ENCODE measurements around the gene RANBP17. TPM values are rescaled to one million over a fixed set of nuclear protein-coding genes. Genes with fewer than 3 reads are reported as not detected.

The RANBP17 gene
- total and polyA plus RNA-seq, 2 experiments from 2014 or later, result 3.7 to 3.8 TPM

DNA sequence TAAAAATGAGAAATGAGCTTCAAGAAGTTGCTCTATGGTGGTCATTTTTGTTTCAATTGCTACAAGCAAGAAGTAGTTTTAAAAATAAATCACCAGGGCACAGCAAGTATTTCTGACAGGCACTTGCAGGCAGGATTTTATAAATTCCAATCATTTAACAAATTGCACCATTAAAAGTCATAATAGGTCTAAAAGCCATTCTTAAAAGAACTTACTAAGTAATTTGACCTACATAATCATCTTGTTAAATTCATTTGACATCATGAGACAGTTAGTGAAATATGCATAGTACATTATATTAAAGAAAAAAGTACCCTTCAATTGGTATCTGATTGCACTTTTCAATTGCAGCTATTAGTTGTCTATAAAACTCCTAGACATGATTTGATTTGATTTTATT, 478.2 kb downstream of the RANBP17 start:
- Histone ChIP-seq H3K9ac (no peak overlapping the region), H3K36me3 (ENCODE audit: low read depth) (no peaks in the 10 kb centered on the region), H3K9me2 (ENCODE audit: insufficient read depth) (no peaks in the 10 kb centered on the region), H3K4me3 (no peak overlapping the region), H3K27ac (no peak overlapping the region), H3K27me3 (replicated peaks; ENCODE audit: insufficient read depth) (peaks cover 9% of the 10 kb centered on the region; the same call in 1 of the 2 replicates), H3K9me3 (ENCODE audit: low read depth) (no peaks in the 10 kb centered on the region), H3K79me2 (ENCODE audit: insufficient read depth) (no peaks in the 10 kb centered on the region), H2AFZ (no peak overlapping the region), H3K4me2 (ENCODE audit: unreplicated experiment) (no peak overlapping the region), H3K4me1 (ENCODE audit: insufficient read depth) (peaks cover 3% of the 10 kb centered on the region; the same call in 1 of the 2 replicates), H3F3A (ENCODE audit: insufficient read depth) (no peaks in the 10 kb centered on the region), H4K20me1 (ENCODE audit: insufficient read depth) (no peaks in the 10 kb centered on the region)
- in situ Hi-C loops (cut with MboI), result loop anchor here (10.0 kb wide), 1 partner anchor 595 kb away; no protein-coding TSS in a partner anchor
- no peak for DNase-seq
- TF ChIP-seq EZH2 (IDR thresholded peaks at IDR 0.05; ENCODE audit: insufficient read depth, poor library complexity, severe bottlenecking) (no peak), EZH2phosphoT487 (IDR thresholded peaks at IDR 0.05; ENCODE audit: insufficient read depth, low read depth) (no peak)

GRCh38 chr5:171340491-171340890, 478.7 kb downstream of the RANBP17 start:
- Histone ChIP-seq H3F3A (ENCODE audit: insufficient read depth) (no peaks in the 10 kb centered on the region), H3K27ac (no peak overlapping the region), H3K27me3 (replicated peaks; ENCODE audit: insufficient read depth) (peaks cover 5% of the 10 kb centered on the region; the same call in 1 of the 2 replicates), H3K4me3 (no peak overlapping the region), H2AFZ (no peak overlapping the region), H3K79me2 (ENCODE audit: insufficient read depth) (no peaks in the 10 kb centered on the region), H3K9me2 (ENCODE audit: insufficient read depth) (no peaks in the 10 kb centered on the region), H3K36me3 (ENCODE audit: low read depth) (no peaks in the 10 kb centered on the region), H3K9me3 (ENCODE audit: low read depth) (no peaks in the 10 kb centered on the region), H4K20me1 (ENCODE audit: insufficient read depth) (no peaks in the 10 kb centered on the region), H3K4me2 (ENCODE audit: unreplicated experiment) (no peak overlapping the region), H3K9ac (no peak overlapping the region), H3K4me1 (ENCODE audit: insufficient read depth) (peaks cover 3% of the 10 kb centered on the region; the same call in 1 of the 2 replicates)
- no peak for DNase-seq
- TF ChIP-seq EZH2 (IDR thresholded peaks at IDR 0.05; ENCODE audit: insufficient read depth, poor library complexity, severe bottlenecking) (no peak), EZH2phosphoT487 (IDR thresholded peaks at IDR 0.05; ENCODE audit: insufficient read depth, low read depth) (no peak)
- WGBS, 2 experiments (ENCODE audit: low coverage in 1 of 2, low lambda C conversion rate in 2 of 2, missing lambda C conversion rate in 2 of 2), result 67 to 69% methylated on average over 6 of the region's 6 CpGs
- in situ Hi-C loops (cut with MboI), result loop anchor here (10.0 kb wide), 1 partner anchor 596 kb away; no protein-coding TSS in a partner anchor

DNA sequence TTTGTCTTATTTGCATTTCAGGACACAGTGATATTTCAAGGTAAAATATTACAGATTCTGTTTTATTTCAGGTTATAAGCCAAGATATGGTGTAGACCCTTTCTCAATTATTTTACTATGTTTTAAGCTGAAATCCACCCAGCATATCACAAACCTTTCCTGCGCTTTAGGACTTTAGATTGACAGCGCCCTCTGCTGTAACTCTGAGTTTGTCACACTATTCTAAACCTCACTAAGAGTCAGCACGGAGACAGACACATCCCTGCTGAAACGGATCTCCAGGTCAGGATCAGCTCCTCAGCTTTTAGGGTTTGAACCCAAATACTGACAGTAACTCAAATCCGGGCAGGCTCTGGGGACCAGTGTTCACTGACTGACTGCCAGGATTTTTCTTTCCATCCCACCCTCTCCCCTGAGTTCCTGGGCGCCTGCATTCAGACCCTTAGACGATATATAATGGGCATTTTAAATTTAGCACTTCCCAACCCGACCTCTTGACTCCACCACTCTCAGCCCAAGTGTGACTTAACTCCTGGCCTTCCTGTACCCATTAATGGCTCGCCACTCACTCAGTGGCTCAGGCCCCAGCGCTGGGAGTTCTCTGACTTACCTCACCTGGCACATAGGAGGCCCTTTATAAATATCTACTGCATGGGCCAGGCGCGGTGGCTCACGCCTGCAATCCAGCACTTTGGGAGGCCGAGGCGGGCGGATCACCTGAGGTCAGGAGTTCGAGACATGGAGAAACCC, 480.7 kb downstream of the RANBP17 start:
- Histone ChIP-seq H3K9me2 (ENCODE audit: insufficient read depth) (no peaks in the 10 kb centered on the region), H3F3A (ENCODE audit: insufficient read depth) (no peaks in the 10 kb centered on the region), H3K27me3 (replicated peaks; ENCODE audit: insufficient read depth) (no peaks in the 10 kb centered on the region), H4K20me1 (ENCODE audit: insufficient read depth) (no peaks in the 10 kb centered on the region), H3K4me2 (ENCODE audit: unreplicated experiment) (no peak overlapping the region), H2AFZ (no peak overlapping the region), H3K79me2 (ENCODE audit: insufficient read depth) (no peaks in the 10 kb centered on the region), H3K27ac (no peak overlapping the region), H3K4me1 (ENCODE audit: insufficient read depth) (no peaks in the 10 kb centered on the region), H3K9me3 (ENCODE audit: low read depth) (no peaks in the 10 kb centered on the region), H3K4me3 (no peak overlapping the region), H3K9ac (no peak overlapping the region), H3K36me3 (ENCODE audit: low read depth) (no peaks in the 10 kb centered on the region)
- peak; percentile 84 for DNase-seq
- TF ChIP-seq EZH2 (IDR thresholded peaks at IDR 0.05; ENCODE audit: insufficient read depth, poor library complexity, severe bottlenecking), result no peak
- no peak for TF ChIP-seq EZH2phosphoT487 (IDR thresholded peaks at IDR 0.05; ENCODE audit: insufficient read depth, low read depth)
- in situ Hi-C loops (cut with MboI), result loop anchor here (10.0 kb wide), 1 partner anchor 598 kb away; no protein-coding TSS in a partner anchor
- WGBS, 2 experiments (ENCODE audit: low coverage in 1 of 2, low lambda C conversion rate in 2 of 2, missing lambda C conversion rate in 2 of 2), result 38 to 41% methylated on average over 17 of the region's 17 CpGs

GRCh38 chr5:171344936-171345608, 483.3 kb downstream of the RANBP17 start:
- in situ Hi-C loops (cut with MboI), result loop anchor here (10.0 kb wide), 1 partner anchor 600 kb away; no protein-coding TSS in a partner anchor
- WGBS, 2 experiments (ENCODE audit: low coverage in 1 of 2, low lambda C conversion rate in 2 of 2, missing lambda C conversion rate in 2 of 2), result 88% methylated on average over 19 of the region's 19 CpGs
- H3K4me2 ChIP-seq (ENCODE audit: unreplicated experiment), result no peak overlapping the region
- H3K9ac ChIP-seq, result no peak overlapping the region
- H3K9me3 ChIP-seq (ENCODE audit: low read depth), result no peaks in the 10 kb centered on the region
- no peak overlapping the region for H3K27ac ChIP-seq
- H3K27me3 ChIP-seq (replicated peaks; ENCODE audit: insufficient read depth), result no peaks in the 10 kb centered on the region
- no peak overlapping the region for H2AFZ ChIP-seq
- no peak overlapping the region for H3K4me3 ChIP-seq
- H3F3A ChIP-seq (ENCODE audit: insufficient read depth), result no peaks in the 10 kb centered on the region
- H3K36me3 ChIP-seq (ENCODE audit: low read depth), result no peaks in the 10 kb centered on the region
- no peaks in the 10 kb centered on the region for H4K20me1 ChIP-seq (ENCODE audit: insufficient read depth)
- no peaks in the 10 kb centered on the region for H3K9me2 ChIP-seq (ENCODE audit: insufficient read depth)
- H3K79me2 ChIP-seq (ENCODE audit: insufficient read depth), result no peaks in the 10 kb centered on the region
- no peak for DNase-seq
- no peaks in the 10 kb centered on the region for H3K4me1 ChIP-seq (ENCODE audit: insufficient read depth)
- TF ChIP-seq EZH2 (IDR thresholded peaks at IDR 0.05; ENCODE audit: insufficient read depth, poor library complexity, severe bottlenecking), result no peak
- no peak for TF ChIP-seq EZH2phosphoT487 (IDR thresholded peaks at IDR 0.05; ENCODE audit: insufficient read depth, low read depth)

Small RNA genes within 50 kb of the gene (small RNA-seq; reads per million reads assigned to genes)
- gene AC091980.1 (ENCODE audit: low read depth, low replicate concordance), result not detected

Other genes with a start within 250 kb of the RANBP17 start
- not detected in 2 replicates for gene GABRP, start 78.3 kb upstream of the RANBP17 start, total RNA-seq (2014; rRNA removed; shearing (Covaris generic))
- not detected in 2 replicates for gene GABRP, start 78.3 kb upstream of the RANBP17 start, polyA plus RNA-seq (2016; fragmentation: Nextera tagmentation; extraction: Ambion mirVana)